IPS-18c (cell line): Measurements from ENCODE around the gene C14orf39.
"Not testable (repeated sequence)": the region's sequence is repeated elsewhere in the genome, so short reads cannot be mapped to it uniquely, and the experiment has no call there.

Experiments
- H3K4me3 ChIP-seq: 2 replicates; pipeline ENCODE4 v1.7.0; 2013; ENCODE audit warnings: low read depth, mild to moderate bottlenecking, low read length, moderate library complexity; ENCODE audit not compliant: insufficient read depth
- H3K9me3 ChIP-seq: one replicate; pipeline ENCODE4 v1.6.1; 2013; ENCODE audit warnings: mild to moderate bottlenecking, low read length, moderate library complexity; ENCODE audit not compliant: control insufficient read depth, insufficient read depth

The C14orf39 gene

DNA sequence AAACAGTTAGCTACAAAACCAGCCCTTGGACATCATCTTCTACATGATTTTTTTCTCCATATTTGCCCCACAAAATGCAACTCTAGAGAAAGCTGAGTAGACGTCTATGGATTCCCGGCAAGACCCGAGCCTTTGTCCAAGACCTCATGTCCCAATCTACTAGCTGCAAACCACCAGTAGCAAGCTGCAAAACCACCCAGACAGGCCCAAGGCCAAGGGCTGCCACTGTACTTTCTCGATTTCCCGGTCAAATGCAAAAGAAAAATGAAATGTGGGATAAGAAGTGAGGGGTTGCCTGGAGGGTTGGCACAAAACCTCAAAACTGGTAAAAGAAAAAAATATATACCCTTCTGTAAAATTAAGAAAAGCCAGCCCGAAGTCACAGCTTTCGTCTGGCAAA is 20.1 kb upstream of the C14orf39 start:
- H3K9me3 ChIP-seq: no peaks in the 10 kb centered on the region
- H3K4me3 ChIP-seq: no peak overlapping the region

GRCh38 chr14:60505448-60505847 is 19.6 kb upstream of the C14orf39 start:
- H3K4me3 ChIP-seq: no peak overlapping the region
- H3K9me3 ChIP-seq: no peaks in the 10 kb centered on the region

DNA sequence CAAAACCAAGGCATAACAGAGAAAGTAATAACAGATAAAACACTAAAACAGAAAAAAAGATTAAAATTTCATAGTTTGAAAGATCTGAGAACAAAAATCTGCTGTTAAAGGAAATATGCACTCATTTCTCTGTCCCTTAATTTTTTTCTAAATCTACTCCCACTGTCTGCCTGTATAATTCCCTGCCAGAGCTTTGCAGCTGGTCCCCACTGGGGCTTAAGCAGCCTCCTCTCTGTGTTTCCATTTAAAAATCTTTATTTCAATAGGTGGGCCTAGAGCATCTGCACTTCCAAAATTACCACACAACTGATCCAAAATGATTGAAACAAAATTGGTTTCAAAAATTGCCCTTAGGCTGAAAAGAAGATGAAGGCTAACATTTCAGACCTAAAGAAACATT is 16.7 kb upstream of the C14orf39 start:
- Histone ChIP-seq H3K4me3 (no peak overlapping the region), H3K9me3 (no peaks in the 10 kb centered on the region)

GRCh38 chr14:60495946-60496345 is 10.1 kb upstream of the C14orf39 start:
- Histone ChIP-seq H3K9me3 (no peaks in the 10 kb centered on the region), H3K4me3 (no peak overlapping the region)

DNA sequence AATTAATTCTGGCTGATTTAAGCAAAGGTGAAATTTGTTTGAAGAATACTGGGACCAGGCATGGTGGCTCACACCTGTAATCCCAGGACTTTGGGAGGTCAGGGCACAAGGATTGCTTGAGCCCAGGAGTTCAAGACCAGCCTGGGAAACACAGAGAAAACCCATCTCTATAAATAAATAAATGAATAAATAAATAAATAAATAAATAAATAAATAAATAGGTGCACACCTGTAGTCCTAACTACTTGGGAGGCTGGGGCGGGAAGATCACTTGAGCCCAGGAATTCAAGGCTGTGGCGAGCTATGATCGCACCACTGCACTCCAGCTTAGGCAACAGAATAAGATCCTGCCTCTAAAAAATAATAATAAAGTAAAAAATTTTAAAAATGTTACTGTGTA is 4.4 kb upstream of the C14orf39 start:
- Histone ChIP-seq H3K4me3 (no peak overlapping the region), H3K9me3 (no peaks in the 10 kb centered on the region)

DNA sequence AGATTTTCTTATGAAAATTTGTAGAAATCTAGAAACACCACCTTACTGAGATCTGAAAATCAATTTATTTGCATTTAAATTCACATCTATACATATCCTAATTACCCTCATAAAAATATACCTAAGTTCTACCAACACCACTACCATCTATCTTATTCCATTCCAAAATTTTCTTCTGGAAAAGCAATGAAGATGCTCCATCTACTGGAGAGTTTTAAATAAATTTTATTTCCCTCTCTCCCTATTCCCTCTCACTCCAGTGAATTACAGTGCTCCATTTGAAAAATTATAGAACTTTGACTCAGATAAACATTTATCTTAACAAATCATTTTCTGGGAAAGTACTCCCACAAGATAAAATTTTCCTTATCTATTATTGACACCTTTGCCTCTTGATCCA is 2.3 kb upstream of the C14orf39 start:
- no peaks in the 10 kb centered on the region for H3K9me3 ChIP-seq
- H3K4me3 ChIP-seq: no peak overlapping the region

DNA sequence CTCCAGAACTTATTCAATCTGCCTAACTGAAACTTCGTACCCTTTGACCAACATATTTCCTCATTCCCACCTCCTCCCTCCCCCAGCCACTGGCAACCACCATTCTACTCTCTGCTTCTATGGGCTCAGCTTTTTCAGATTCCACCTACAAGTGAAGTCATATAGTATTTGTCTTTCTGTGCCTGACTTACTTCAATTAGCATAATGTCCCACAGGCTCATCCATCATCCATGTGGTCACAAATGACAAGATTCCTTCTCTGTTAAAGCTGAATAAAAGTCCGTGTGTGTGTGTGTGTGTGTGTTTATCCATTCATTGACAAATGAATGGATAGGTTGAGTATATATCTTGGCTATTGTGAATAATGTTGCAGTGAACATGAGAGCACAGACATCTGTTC is 1.3 kb upstream of the C14orf39 start:
- Histone ChIP-seq H3K9me3 (no peaks in the 10 kb centered on the region), H3K4me3 (no peak overlapping the region)

GRCh38 chr14:60485057-60485597 is 736 bp downstream of the C14orf39 start:
- Histone ChIP-seq H3K4me3 (peak overlapping the region; percentile 67), H3K9me3 (no peaks in the 10 kb centered on the region)

DNA sequence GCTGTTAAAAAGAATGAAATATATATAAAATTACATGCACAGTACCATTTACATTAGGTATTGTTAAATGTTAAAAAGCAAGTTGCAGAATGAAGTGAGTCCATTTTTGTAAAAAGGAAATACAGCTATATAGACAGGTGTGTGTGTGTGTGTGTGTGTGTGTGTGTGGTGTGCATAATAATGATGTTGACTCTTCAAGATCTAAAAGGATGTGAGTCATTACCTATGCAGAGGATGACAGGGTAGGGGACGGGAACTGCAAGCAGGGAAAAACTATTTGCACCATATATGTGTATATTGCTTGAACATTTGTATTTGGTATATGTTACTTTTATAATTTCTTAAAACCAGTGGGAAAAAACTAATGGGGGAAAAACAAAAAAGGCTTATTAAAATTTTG is 3.1 kb downstream of the C14orf39 start:
- Histone ChIP-seq H3K4me3 (no peak overlapping the region), H3K9me3 (no peaks in the 10 kb centered on the region)

- H3K9me3 ChIP-seq, H3K4me3 ChIP-seq: not testable (repeated sequence)
Observed at GRCh38 chr14:60480248-60480647, 5.6 kb downstream of the C14orf39 start.

- Histone ChIP-seq H3K4me3 (no peak overlapping the region), H3K9me3 (no peaks in the 10 kb centered on the region)
Observed at GRCh38 chr14:60455875-60456274, 30.0 kb downstream of the C14orf39 start.

DNA sequence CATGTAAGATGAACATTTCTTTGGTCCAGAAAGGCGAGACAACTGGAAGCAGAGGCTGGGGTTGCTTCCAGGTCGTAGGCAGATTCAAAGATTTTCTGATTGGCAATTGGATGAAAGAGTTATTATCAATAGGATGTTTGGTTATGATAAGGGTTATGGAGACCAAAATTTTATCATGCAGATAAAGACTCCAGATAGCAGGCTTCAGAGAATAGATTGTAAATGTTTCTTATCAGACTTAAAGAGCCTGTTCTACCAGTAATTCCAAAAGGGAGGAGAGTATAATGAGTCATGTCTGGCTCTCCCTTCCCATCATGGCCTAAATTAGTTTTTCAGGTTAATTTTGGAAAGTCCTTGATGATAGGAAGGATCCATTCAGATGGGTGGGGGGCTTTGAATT is 55.6 kb downstream of the C14orf39 start:
- H3K9me3 ChIP-seq: no peaks in the 10 kb centered on the region
- H3K4me3 ChIP-seq: no peak overlapping the region

GRCh38 chr14:60420050-60420449 is 65.8 kb downstream of the C14orf39 start:
- H3K4me3 ChIP-seq: no peak overlapping the region
- no peaks in the 10 kb centered on the region for H3K9me3 ChIP-seq

DNA sequence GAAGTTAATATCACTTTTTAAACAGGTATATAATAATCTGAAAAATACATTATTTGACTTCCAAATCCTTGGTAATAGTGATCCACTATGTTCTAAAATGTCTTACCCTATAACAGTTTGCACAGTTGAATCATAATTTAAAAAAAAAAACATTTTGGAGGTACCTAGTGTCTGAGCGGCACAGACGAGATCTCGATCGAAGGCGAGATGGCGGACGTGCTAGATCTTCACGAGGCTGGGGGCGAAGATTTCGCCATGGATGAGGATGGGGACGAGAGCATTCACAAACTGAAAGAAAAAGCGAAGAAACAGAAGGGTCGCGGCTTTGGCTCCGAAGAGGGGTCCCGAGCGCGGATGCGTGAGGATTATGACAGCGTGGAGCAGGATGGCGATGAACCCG is 88.3 kb downstream of the C14orf39 start:
- H3K4me3 ChIP-seq: not testable (repeated sequence)

DNA sequence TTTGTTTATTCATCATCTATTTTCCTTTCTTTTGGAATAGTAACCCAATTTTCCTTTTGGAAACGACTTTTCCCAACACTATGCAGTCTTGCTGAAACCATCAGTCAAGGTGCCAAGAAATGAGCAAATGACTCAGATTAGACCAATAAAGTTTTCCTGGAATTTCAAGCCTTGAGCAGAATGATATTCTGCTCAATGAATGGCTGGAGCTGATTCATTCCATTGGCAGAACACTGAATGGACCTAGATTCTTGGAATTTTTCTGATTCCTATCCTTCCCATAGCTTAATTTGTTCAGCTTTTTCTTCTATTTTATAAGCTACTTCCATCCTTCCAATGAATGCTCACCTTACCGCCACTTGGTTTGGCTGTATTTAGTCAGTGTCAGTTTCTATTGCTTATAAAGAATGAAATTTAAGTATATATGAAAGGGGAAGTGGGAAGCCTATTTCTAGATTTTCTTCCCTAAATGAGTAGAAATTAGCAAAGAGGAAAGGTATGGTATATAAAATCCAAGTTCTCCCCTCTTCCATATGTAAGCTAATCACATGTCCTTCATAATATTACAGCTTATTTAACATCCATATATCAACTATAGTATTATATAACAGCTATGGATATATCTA is 89.0 kb downstream of the C14orf39 start:
- Histone ChIP-seq H3K4me3 (no peak overlapping the region), H3K9me3 (no peaks in the 10 kb centered on the region)

More for the DNA sequence above, 88.3 kb downstream of the C14orf39 start:
- H3K9me3 ChIP-seq: not testable (repeated sequence)
